ENCODE results near the gene HPN.

HPN gene

DNA sequence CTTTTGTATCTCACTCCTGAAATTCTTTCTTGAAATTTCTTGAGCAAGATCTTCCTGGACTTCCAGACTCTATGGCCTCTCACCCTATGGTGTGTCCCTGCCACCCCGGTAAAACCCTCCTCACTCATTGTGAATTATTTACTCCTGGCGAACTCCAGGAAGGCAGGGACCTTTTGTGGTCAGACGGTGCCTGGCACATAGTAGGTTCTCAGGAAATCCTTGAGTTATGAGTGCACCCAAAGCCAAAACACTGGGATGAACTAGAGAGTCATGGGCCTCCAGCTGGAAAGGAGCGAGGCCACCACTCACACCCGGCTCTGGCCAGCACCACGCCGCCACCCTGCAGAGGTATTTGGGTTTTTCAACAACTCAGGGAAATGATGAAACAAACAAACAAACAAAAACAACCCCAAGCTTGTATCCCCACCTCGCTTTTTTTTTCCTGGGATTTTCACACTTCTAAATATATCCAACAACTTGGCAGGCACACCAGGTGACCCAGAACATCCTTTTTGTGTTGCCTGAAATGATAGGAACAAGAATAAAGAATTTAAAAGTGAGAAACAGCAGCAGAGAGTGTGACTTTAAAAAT, 11.2 kb downstream of the HPN start:
- H3K27ac Mint-ChIP-seq: no peak overlapping the region
- H3K36me3 Mint-ChIP-seq (ENCODE audit: low read depth): no peaks in the 10 kb centered on the region
- H3K4me3 Mint-ChIP-seq: no peak overlapping the region
- no peaks in the 10 kb centered on the region for H3K4me1 Mint-ChIP-seq
- H3K27me3 Mint-ChIP-seq: peaks cover 4% of the 10 kb centered on the region
- no peaks in the 10 kb centered on the region for H3K9me3 Mint-ChIP-seq
- no peak for ATAC-seq
- DNase-seq: no peak

DNA sequence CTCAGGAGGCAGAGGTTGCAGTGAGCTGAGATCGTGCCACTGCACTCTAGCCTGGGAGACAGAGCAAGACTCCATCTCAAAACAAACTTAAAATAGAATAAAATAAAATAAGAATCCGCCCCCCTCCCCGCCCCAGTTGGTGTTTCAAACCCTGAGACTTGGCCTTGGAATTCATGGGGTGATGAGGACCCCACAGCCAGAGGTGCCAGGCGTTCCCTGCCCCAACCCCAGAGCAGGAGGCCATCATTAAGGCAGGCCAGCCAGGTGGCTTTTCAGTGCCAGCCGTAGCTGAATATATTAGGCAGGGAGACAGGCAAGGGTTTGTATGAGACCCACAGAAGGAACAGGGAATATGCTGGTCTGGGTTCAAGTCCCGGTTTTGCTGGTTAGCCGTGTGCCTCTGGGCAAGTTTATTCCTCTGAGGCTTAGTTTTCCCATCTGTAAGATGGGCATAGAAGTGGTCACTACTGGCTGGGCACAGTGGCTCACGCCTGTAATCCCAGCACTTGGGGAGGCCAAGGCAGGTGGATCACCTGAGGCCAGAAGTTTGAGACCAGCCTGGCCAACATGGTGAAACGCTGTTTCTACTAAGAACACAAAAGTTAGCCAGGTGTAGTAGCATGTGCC, 12.3 kb downstream of the HPN start:
- Mint-ChIP-seq H3K9me3 (no peaks in the 10 kb centered on the region), H3K4me3 (no peak overlapping the region), H3K4me1 (no peaks in the 10 kb centered on the region), H3K27ac (no peak overlapping the region), H3K27me3 (peaks cover 4% of the 10 kb centered on the region), H3K36me3 (ENCODE audit: low read depth) (no peaks in the 10 kb centered on the region)
- no peak for DNase-seq
- ATAC-seq: no peak

DNA sequence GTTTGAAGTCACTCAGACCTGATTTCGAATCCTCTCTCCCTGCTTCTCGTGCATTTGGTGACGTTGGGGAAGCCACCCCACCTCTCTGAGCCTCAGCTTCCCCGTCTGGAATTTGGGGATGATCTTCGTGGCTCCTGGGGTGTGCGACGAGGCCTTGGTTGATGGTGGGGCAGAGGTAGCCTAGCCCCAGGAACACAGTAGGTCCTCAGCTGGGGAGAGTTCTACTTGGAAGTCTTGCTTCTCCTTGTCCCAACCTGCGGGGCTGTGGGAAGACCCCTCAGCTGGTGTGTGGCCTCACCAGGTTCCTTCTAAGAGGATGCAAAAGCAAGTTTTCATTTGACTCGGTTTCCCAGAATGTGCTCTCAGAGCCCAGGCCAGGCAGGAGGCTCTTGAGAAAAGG, 13.1 kb downstream of the HPN start:
- no peaks in the 10 kb centered on the region for H3K36me3 Mint-ChIP-seq (ENCODE audit: low read depth)
- DNase-seq (no peak), ATAC-seq (no peak)
- H3K4me3 Mint-ChIP-seq: no peak overlapping the region
- H3K9me3 Mint-ChIP-seq: no peaks in the 10 kb centered on the region
- no peaks in the 10 kb centered on the region for H3K4me1 Mint-ChIP-seq
- H3K27ac Mint-ChIP-seq: no peak overlapping the region
- H3K27me3 Mint-ChIP-seq: peaks cover 4% of the 10 kb centered on the region

DNA sequence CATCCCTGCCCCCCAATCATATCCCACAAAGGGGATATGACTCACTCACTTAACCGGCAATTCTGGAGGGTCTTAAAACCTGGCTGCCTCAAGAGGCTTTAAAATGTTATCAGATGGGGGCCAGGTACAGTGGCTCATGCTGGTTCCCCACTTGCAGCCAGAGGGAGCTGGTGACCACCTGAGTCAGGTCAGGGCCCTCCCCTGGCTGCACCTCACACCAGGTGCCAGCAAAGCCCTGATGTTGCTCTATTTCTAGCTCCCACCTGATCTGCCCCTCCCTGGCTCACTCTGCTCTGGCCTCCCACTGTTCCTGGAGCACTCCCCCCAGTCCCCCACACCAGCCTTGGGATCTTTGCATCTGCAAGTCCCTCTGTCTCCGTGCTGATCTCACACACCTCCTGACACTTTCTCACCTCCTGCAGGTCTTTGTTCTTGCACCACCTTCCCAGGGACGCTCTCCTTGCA, 14.2 kb downstream of the HPN start:
- H3K9me3 Mint-ChIP-seq: no peaks in the 10 kb centered on the region
- no peak overlapping the region for H3K4me3 Mint-ChIP-seq
- no peaks in the 10 kb centered on the region for H3K36me3 Mint-ChIP-seq (ENCODE audit: low read depth)
- H3K27me3 Mint-ChIP-seq: peaks cover 4% of the 10 kb centered on the region
- ATAC-seq: no peak
- H3K27ac Mint-ChIP-seq: no peak overlapping the region
- no peaks in the 10 kb centered on the region for H3K4me1 Mint-ChIP-seq
- DNase-seq: no peak

DNA sequence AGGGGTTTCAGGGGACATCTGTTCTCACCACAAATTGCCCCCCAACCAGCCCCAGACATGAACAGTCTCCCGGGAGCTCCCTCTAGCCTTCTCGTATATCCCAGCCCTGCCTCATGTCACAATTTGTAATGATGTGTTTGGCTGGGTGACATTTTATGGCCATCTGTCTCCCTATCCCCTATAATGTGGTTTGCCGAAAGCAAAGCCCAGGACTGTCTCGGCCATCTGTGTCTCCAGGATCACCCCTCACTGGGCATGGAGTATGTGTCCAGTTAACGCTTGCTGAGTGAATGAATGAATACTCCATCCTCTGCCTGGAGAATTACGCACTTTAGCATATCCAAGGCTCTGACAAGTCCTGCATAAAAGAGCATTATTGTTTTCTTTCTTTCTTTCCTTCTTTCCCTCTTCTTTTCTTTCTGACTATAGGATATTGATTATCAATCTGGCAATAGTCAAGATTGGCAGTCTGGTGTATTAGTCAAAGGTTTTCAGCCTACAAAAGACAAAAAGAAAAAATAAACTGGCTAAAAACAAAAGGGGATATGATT, 15.1 kb downstream of the HPN start:
- Mint-ChIP-seq H3K9me3 (no peaks in the 10 kb centered on the region), H3K4me3 (no peak overlapping the region), H3K36me3 (ENCODE audit: low read depth) (no peaks in the 10 kb centered on the region), H3K4me1 (no peaks in the 10 kb centered on the region), H3K27ac (no peak overlapping the region), H3K27me3 (peaks cover 4% of the 10 kb centered on the region)
- DNase-seq (no peak), ATAC-seq (no peak)

DNA sequence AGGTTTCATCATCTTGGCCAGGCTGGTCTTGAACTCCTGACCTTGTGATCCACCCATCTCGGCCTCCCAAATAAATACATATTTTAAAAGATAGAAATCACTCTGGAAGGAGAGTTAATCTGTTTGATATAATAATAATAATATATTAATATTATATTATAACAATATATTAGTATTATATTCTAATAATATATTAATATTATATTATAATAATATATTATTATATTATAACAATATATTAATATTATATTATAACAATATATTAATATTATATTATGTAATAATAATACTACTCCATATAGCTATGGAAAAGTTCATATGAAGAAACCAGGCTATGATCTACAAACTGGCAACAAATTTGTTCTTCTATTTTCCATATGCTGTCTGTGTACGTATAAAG, 16.8 kb downstream of the HPN start:
- Mint-ChIP-seq H3K27me3 (peaks cover 8% of the 10 kb centered on the region), H3K4me1 (peaks cover under 1% of the 10 kb centered on the region), H3K36me3 (ENCODE audit: low read depth) (no peaks in the 10 kb centered on the region), H3K27ac (no peak overlapping the region), H3K4me3 (no peak overlapping the region), H3K9me3 (no peaks in the 10 kb centered on the region)
- ATAC-seq (no peak), DNase-seq (no peak)

DNA sequence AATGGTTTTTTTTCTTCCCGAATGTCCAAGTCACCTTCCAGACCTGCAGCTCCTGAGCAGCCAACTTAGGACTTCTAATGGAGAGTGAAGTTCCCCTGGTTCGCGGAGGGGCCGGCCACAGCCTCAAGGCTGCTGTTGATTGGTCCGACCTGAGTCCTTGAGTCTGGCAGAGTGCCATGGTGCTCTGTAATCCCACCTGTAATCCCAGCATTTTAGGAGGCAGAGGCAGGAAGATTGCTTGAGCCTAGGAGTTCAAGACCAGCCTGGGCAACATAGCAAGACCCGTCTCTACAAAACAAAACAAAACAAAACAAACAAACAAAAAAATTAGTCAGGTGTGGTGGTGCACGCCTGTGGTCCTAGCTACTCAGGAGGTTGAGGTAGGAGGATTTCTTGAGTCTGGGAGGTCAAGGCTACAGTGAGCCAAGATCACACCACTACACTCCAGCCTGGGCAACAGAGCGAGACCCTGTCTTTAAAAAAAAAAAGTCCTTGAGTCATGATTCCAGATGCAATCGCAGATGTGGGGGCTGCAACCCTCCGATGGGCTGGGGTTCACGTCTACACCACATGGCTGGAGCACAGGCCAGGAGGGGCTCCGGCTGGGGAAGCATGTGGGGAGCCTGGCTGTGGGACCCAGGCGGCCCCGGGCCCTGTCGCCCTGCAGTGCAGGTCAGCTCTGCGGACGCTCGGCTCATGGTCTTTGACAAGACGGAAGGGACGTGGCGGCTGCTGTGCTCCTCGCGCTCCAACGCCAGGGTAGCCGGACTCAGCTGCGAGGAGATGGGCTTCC, 17.7 kb downstream of the HPN start:
- H3K27me3 Mint-ChIP-seq: peaks cover 8% of the 10 kb centered on the region

DNA sequence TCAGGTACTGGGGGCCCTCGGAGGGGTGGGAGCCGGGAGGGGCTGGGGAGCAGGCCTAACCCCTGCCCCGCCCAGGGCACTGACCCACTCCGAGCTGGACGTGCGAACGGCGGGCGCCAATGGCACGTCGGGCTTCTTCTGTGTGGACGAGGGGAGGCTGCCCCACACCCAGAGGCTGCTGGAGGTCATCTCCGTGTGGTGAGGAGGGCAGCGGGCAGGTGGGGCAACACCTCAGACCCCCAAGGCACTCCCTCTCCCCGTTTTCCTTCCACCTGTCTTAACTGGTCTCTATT, 18.2 kb downstream of the HPN start:
- Mint-ChIP-seq H3K4me3 (no peak overlapping the region), H3K27ac (no peak overlapping the region), H3K9me3 (no peaks in the 10 kb centered on the region), H3K36me3 (ENCODE audit: low read depth) (no peaks in the 10 kb centered on the region), H3K4me1 (peaks cover 12% of the 10 kb centered on the region), H3K27me3 (peaks cover 8% of the 10 kb centered on the region)
- DNase-seq (no peak), ATAC-seq (no peak)

More for the DNA sequence above, 17.7 kb downstream of the HPN start:
- H3K27ac Mint-ChIP-seq: no peak overlapping the region
- H3K4me1 Mint-ChIP-seq: peaks cover 8% of the 10 kb centered on the region
- no peak overlapping the region for H3K4me3 Mint-ChIP-seq
- no peaks in the 10 kb centered on the region for H3K36me3 Mint-ChIP-seq (ENCODE audit: low read depth)
- no peak for DNase-seq
- ATAC-seq: no peak
- H3K9me3 Mint-ChIP-seq: no peaks in the 10 kb centered on the region

DNA sequence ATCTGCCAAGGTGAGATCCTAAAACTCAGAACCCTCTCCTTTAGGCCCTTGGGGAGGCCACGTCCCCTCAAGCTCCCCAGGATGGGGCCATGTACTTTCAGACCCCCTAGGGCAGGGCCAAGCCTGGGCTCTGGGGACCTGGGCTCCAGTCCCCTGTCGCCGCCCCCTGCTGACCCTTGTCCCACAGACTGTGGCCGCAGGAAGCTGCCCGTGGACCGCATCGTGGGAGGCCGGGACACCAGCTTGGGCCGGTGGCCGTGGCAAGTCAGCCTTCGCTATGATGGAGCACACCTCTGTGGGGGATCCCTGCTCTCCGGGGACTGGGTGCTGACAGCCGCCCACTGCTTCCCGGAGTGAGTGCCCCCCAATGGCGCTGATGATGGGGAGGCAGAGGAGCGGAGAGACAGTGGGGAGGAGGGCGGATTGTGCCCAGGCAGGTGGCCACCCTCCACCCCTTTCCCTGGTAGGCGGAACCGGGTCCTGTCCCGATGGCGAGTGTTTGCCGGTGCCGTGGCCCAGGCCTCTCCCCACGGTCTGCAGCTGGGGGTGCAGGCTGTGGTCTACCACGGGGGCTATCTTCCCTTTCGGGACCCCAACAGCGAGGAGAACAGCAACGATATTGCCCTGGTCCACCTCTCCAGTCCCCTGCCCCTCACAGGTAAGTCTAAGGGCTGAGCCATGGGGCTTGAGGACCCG, 18.8 kb downstream of the HPN start:
- Mint-ChIP-seq H3K27ac (no peak overlapping the region), H3K9me3 (no peaks in the 10 kb centered on the region), H3K27me3 (peaks cover 8% of the 10 kb centered on the region), H3K36me3 (ENCODE audit: low read depth) (no peaks in the 10 kb centered on the region), H3K4me3 (no peak overlapping the region), H3K4me1 (peaks cover 12% of the 10 kb centered on the region)
- no peak for DNase-seq
- no peak for ATAC-seq

DNA sequence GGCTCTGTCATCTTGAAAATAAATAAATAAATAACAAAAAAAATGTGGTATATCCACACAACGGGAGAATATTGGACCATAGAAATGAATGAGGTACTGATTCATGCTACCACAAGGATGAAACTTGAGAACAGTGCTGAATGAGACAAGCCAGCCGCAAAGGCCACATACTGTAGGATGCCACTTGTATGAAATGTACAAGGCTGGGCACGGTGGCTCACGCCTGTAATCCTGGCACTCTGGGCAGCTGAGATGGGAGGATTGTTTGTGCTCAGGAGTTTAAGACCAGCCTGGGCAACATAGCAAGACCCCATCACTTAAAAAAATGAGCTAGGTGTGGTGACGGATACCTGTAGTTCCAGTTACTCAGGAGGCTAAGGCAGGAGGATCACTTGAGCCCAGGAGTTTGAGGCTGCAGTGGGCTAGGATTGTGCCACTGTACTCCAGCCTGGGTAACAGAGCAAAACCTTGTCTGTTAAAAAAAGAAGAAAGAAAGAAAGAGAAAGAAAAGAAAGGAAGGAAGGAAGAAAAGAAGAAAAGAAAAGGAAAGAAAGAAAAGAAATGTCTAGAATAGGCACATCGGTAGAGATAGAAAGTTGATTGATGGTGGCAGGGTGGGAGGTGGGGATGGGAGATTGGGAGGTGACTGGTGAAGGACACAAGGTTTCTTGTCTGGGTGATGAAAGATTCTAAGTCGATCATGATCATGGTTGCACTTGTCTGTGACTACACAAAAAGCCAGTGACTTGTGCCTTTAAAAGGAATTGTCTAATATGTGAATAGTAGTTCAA, 20.3 kb downstream of the HPN start:
- no peaks in the 10 kb centered on the region for H3K36me3 Mint-ChIP-seq (ENCODE audit: low read depth)
- peaks cover 3% of the 10 kb centered on the region for H3K27me3 Mint-ChIP-seq
- ATAC-seq (no peak), DNase-seq (no peak)
- H3K4me1 Mint-ChIP-seq: peaks cover 15% of the 10 kb centered on the region
- no peak overlapping the region for H3K27ac Mint-ChIP-seq
- H3K9me3 Mint-ChIP-seq: no peaks in the 10 kb centered on the region
- no peak overlapping the region for H3K4me3 Mint-ChIP-seq

DNA sequence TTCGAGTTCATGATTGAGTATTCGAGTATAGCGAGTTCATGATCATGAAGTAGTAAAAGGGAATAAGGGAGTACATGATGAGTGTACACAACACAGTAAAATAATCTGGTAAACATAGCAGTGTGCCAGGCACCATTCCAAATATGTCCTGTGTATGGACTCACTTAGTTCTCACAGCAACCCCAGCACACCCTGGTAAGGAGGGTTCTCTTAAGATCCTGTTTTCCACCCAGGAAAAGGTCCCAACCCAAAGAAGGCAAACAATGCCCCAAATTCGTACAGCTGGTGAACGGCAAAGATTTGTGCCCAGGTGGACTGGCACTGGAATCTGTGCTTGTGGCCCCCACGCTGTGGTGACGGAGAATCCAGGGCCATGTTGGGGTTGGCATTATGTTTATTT, 21.4 kb downstream of the HPN start:
- no peaks in the 10 kb centered on the region for H3K9me3 Mint-ChIP-seq
- H3K27ac Mint-ChIP-seq: no peak overlapping the region
- H3K27me3 Mint-ChIP-seq: peaks cover 3% of the 10 kb centered on the region
- H3K36me3 Mint-ChIP-seq (ENCODE audit: low read depth): no peaks in the 10 kb centered on the region
- ATAC-seq: no peak
- DNase-seq: no peak
- no peak overlapping the region for H3K4me3 Mint-ChIP-seq
- peaks cover 20% of the 10 kb centered on the region for H3K4me1 Mint-ChIP-seq

DNA sequence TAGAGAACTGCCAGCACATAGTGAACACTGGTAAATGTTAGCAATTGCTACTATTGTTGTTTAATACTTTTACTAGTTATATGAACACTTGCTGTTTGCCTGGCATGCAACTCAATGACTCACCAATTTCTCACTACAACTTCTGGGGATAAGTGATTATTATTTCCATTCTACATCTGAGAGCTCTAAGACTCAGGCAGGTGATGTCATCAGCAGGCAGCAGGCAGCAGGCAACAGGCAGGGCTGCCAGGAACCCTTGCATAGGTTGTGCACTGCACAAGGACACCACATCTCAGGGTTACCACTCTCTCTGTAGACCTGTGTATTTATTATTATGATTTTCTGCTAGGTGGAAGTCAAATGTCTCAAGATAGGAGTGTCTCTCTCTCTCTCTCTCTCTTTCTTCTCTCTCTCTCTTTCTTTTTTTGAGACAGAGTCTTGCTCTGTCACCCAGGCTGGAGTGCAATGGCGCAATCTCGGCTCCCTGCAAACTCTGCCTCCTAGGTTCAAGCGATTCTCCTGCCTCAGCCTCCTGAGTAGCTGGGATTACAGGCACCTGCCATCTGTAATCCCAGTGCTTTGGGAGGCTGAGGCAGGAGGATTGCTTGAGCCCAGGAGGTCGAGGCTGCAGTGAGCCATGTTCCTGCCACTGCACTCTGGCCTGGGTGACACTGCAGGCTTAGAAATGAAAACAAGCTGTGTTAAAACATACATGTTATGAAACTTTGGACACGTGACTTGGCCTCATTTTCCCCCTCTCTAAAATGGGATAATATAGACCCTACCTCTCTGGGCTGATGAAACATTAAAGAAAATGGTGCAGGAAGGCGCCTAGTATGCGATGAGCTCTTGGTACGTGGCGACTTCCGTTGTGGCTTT, 22.7 kb downstream of the HPN start:
- DNase-seq (no peak), ATAC-seq (peak; percentile 61)
- Mint-ChIP-seq H3K27ac (peak overlapping the region; percentile 11), H3K27me3 (peaks cover 3% of the 10 kb centered on the region), H3K4me1 (peaks cover 20% of the 10 kb centered on the region), H3K9me3 (no peaks in the 10 kb centered on the region), H3K4me3 (no peak overlapping the region), H3K36me3 (ENCODE audit: low read depth) (no peaks in the 10 kb centered on the region)

DNA sequence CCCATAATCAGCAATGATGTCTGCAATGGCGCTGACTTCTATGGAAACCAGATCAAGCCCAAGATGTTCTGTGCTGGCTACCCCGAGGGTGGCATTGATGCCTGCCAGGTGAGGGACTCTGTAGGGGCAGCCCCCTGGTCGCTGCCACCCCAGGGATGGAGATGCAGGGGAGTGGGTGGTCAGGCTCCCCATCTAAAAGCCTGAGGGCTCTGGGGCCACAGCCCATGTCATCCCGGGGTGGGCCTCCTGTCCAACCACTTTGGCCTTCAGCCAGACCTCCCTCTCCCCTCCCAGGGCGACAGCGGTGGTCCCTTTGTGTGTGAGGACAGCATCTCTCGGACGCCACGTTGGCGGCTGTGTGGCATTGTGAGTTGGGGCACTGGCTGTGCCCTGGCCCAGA, 24.1 kb downstream of the HPN start:
- peaks cover 3% of the 10 kb centered on the region for H3K27me3 Mint-ChIP-seq
- peaks cover 2% of the 10 kb centered on the region for H3K9me3 Mint-ChIP-seq
- no peak for ATAC-seq
- no peak overlapping the region for H3K4me3 Mint-ChIP-seq
- H3K36me3 Mint-ChIP-seq (ENCODE audit: low read depth): no peaks in the 10 kb centered on the region
- peaks cover 20% of the 10 kb centered on the region for H3K4me1 Mint-ChIP-seq
- H3K27ac Mint-ChIP-seq: no peak overlapping the region
- no peak for DNase-seq

Data from activated naive CD8-positive, alpha-beta T cell treated with anti-CD3 and anti-CD28 coated beads, Interleukin-2, amount 50 U/mL, for 24 hours (primary cell).